Trophoblast cell (in vitro differentiated cells and primary cell): ENCODE data around the gene PLEK2.
"Not testable (repeated sequence)": the region's sequence is repeated elsewhere in the genome, so short reads cannot be mapped to it uniquely, and the experiment has no call there.

Source experiments
- DNase-seq, 2 donors: peaks; one replicate each; pipeline ENCODE4 v3.0.0-alpha.2; 2016
- H2AFZ ChIP-seq: 2 replicates; pipeline ENCODE4 v1.6.1; 2013; ENCODE audit warnings: low read length, moderate library complexity, mild to moderate bottlenecking; ENCODE audit not compliant: insufficient read depth, poor library complexity
- H2AK5ac ChIP-seq: 2 replicates; pipeline ENCODE4 v1.6.1; 2013; ENCODE audit warnings: mild to moderate bottlenecking, low read length
- H2BK120ac ChIP-seq: 2 replicates; pipeline ENCODE4 v1.6.1; 2013; ENCODE audit warnings: low read length, mild to moderate bottlenecking, moderate library complexity; ENCODE audit not compliant: insufficient read depth, poor library complexity
- H2BK12ac ChIP-seq: 2 replicates; pipeline ENCODE4 v1.6.1; 2013; ENCODE audit warnings: mild to moderate bottlenecking, low read length, moderate library complexity
- H2BK5ac ChIP-seq: 2 replicates; pipeline ENCODE4 v1.6.1; 2013; ENCODE audit warnings: low read length, low read depth, moderate library complexity, mild to moderate bottlenecking; ENCODE audit not compliant: poor library complexity
- H3K14ac ChIP-seq: 2 replicates; pipeline ENCODE4 v1.6.1; 2013; ENCODE audit warnings: mild to moderate bottlenecking, low read length
- H3K18ac ChIP-seq: 2 replicates; pipeline ENCODE4 v1.6.1; 2013; ENCODE audit warnings: mild to moderate bottlenecking, low read length
- H3K23ac ChIP-seq: 2 replicates; pipeline ENCODE4 v1.6.1; 2013; ENCODE audit warnings: low read length
- H3K27ac ChIP-seq: 2 replicates; pipeline ENCODE4 v1.5.1; 2013; ENCODE audit warnings: low read depth, mild to moderate bottlenecking, inconsistent platforms, low read length, moderate library complexity
- H3K27me3 ChIP-seq: 2 replicates; pipeline ENCODE4 v1.6.1; 2013; ENCODE audit warnings: inconsistent platforms, mild to moderate bottlenecking, low read length, moderate library complexity; ENCODE audit not compliant: insufficient read depth
- H3K36me3 ChIP-seq, 2 experiments: 1 replicate in 1 of 2; 2 replicates in 1 of 2; pipeline ENCODE4 v1.6.1; 2013; ENCODE audit warnings: low read length in 2 of 2, mild to moderate bottlenecking in 2 of 2, moderate library complexity in 1 of 2; ENCODE audit not compliant: insufficient read depth in 2 of 2, control insufficient read depth in 1 of 2
- H3K4ac ChIP-seq: 2 replicates; pipeline ENCODE4 v1.6.1; 2013; ENCODE audit warnings: low read depth, mild to moderate bottlenecking, low read length, moderate library complexity
- H3K4me1 ChIP-seq, 2 experiments: 1 replicate in 1 of 2; 2 replicates in 1 of 2; pipeline ENCODE4 v1.6.1; 2013; ENCODE audit warnings: low read length in 2 of 2, mild to moderate bottlenecking in 2 of 2, moderate library complexity in 1 of 2; ENCODE audit not compliant: insufficient read depth in 2 of 2, control insufficient read depth in 1 of 2
- H3K4me2 ChIP-seq: 2 replicates; pipeline ENCODE4 v1.6.1; 2013; ENCODE audit warnings: inconsistent platforms, mild to moderate bottlenecking, low read length, moderate library complexity
- H3K4me3 ChIP-seq: 2 replicates; pipeline ENCODE4 v1.5.1; 2013; ENCODE audit warnings: mild to moderate bottlenecking, low read depth, low read length, inconsistent platforms
- H3K79me1 ChIP-seq: one replicate; pipeline ENCODE4 v1.6.1; 2013; ENCODE audit warnings: low read length
- H3K79me2 ChIP-seq: 2 replicates; pipeline ENCODE4 v1.6.1; 2013; ENCODE audit warnings: low read length, mild to moderate bottlenecking; ENCODE audit not compliant: control insufficient read depth, insufficient read depth, poor library complexity
- H3K9ac ChIP-seq: 2 replicates; pipeline ENCODE4 v1.6.1; 2013; ENCODE audit warnings: mild to moderate bottlenecking, low read length
- H3K9me3 ChIP-seq: 2 replicates; pipeline ENCODE4 v1.6.1; 2013; ENCODE audit warnings: low read depth, mild to moderate bottlenecking, control low read depth, inconsistent platforms, low read length; ENCODE audit not compliant: insufficient read depth
- H4K12ac ChIP-seq: 2 replicates; pipeline ENCODE4 v1.6.1; 2013; ENCODE audit warnings: low read depth, mild to moderate bottlenecking, low read length, moderate library complexity
- H4K8ac ChIP-seq: 2 replicates; pipeline ENCODE4 v1.6.1; 2013; ENCODE audit warnings: low read depth, mild to moderate bottlenecking, low read length, moderate library complexity
- H4K91ac ChIP-seq: one replicate; pipeline ENCODE4 v1.6.1; 2013; ENCODE audit warnings: low read depth, mild to moderate bottlenecking, low read length, moderate library complexity
- WGBS: extraction: QIAGEN DNeasy Blood & Tissue Kit; methylation state at CpG from one replicate; pipeline ENCODE4 v1.1.7; 2013; ENCODE audit warnings: missing lambda C conversion rate; ENCODE audit not compliant: insufficient read length, insufficient coverage; ENCODE audit errors: extremely low coverage; 5-methylcytosine and 5-hydroxymethylcytosine counted together

Gene PLEK2

GRCh38 chr14:67409461-67409860, 2.5 kb downstream of the PLEK2 start:
- no peak for DNase-seq
- Histone ChIP-seq H3K14ac (no peak overlapping the region), H3K79me2 (no peaks in the 10 kb centered on the region), H4K8ac (no peak overlapping the region), H2BK12ac (no peak overlapping the region), H3K9ac (no peak overlapping the region), H3K23ac (no peak overlapping the region), H4K91ac (no peak overlapping the region), H3K27ac (no peak overlapping the region), H3K18ac (no peak overlapping the region), H2BK5ac (no peak overlapping the region), H3K4me1 (peaks cover 13 to 26% of the 10 kb centered on the region in 2 experiments), H2BK120ac (no peak overlapping the region), H2AK5ac (no peak overlapping the region), H3K27me3 (no peaks in the 10 kb centered on the region), H3K4me3 (no peak overlapping the region), H3K36me3 (no peaks in the 10 kb centered on the region), H3K4me2 (no peak overlapping the region), H3K79me1 (no peaks in the 10 kb centered on the region), H4K12ac (no peak overlapping the region), H2AFZ (no peak overlapping the region), H3K4ac (no peak overlapping the region), H3K9me3 (no peaks in the 10 kb centered on the region)
- WGBS: no CpG with 5 or more reads among the region's 8 CpGs

GRCh38 chr14:67408122-67408801, 3.7 kb downstream of the PLEK2 start:
- not testable (repeated sequence) for H2BK12ac ChIP-seq, H4K8ac ChIP-seq, H3K4me2 ChIP-seq, H3K9me3 ChIP-seq, H2AK5ac ChIP-seq, H4K12ac ChIP-seq, H3K79me2 ChIP-seq, H3K27ac ChIP-seq, H3K79me1 ChIP-seq, H3K4ac ChIP-seq, H2AFZ ChIP-seq, H3K14ac ChIP-seq, H3K36me3 ChIP-seq, H3K4me3 ChIP-seq, H2BK5ac ChIP-seq, H3K23ac ChIP-seq, H3K9ac ChIP-seq, H3K18ac ChIP-seq, DNase-seq, H2BK120ac ChIP-seq, H4K91ac ChIP-seq, H3K27me3 ChIP-seq
- WGBS: 100% methylated on average over 1 of the region's 7 CpGs
- H3K4me1 ChIP-seq: peaks cover 11 to 18% of the 10 kb centered on the region in 2 experiments

DNA sequence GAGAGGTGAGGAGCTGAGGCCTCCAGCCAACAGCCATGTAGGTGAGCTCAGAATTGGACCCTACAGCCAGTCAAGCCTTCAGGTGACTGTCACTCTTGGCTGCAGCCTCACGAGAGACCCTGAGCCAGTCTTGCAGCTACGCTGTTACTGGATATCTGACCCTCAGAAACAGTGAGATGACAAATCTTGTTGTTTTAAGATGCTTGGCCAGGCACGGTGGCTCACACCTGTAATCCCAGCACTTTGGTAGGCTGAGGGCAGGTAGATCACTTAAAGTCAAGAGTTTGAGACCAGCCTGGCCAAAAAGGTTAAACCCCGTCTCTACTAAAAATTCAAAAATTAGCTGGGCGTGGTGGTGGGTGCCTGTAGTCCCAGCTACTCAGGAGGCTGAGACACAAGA, 6.2 kb downstream of the PLEK2 start:
- no peaks in the 10 kb centered on the region for H3K9me3 ChIP-seq

DNA sequence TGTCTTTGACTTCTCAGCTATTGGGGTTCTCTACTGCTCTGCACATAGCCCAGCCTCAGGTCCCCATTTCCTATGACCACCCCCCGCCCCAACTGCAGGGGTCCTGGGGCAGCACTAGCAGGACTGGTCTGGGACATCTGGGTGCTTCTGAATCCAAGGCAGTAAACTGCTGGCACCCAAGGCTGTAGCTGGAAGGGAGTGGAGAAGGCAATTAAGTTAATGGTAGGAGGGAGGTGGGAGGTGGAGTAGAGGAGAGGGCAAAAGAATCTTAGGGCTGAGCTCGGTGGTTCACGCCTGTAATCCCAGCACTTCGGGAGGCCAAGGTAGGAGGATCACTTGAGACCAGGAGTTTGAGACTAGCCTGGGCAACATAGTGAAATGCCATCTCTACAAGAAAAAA, 11.5 kb downstream of the PLEK2 start:
- Histone ChIP-seq H3K18ac (no peak overlapping the region), H3K27ac (no peak overlapping the region), H3K27me3 (no peaks in the 10 kb centered on the region), H4K8ac (no peak overlapping the region), H3K79me2 (no peaks in the 10 kb centered on the region), H3K9me3 (peaks cover 3% of the 10 kb centered on the region), H2BK12ac (no peak overlapping the region), H2BK5ac (no peak overlapping the region), H3K4me3 (no peak overlapping the region), H3K23ac (no peak overlapping the region), H3K9ac (no peak overlapping the region), H3K79me1 (no peaks in the 10 kb centered on the region), H3K4ac (no peak overlapping the region), H2BK120ac (no peak overlapping the region), H3K14ac (no peak overlapping the region), H4K12ac (no peak overlapping the region), H3K36me3 (no peaks in the 10 kb centered on the region), H2AK5ac (no peak overlapping the region), H3K4me2 (no peak overlapping the region), H3K4me1 (peaks cover 4 to 7% of the 10 kb centered on the region in 2 experiments), H2AFZ (no peak overlapping the region), H4K91ac (no peak overlapping the region)
- DNase-seq: no peak
- no CpG with 5 or more reads among the region's 4 CpGs for WGBS

More for the DNA sequence above, 6.2 kb downstream of the PLEK2 start:
- H2AK5ac ChIP-seq: no peak overlapping the region
- no peak overlapping the region for H4K12ac ChIP-seq
- H3K27ac ChIP-seq: no peak overlapping the region
- H3K36me3 ChIP-seq: no peaks in the 10 kb centered on the region
- no peak for DNase-seq
- no peak overlapping the region for H3K4me2 ChIP-seq
- H3K23ac ChIP-seq: no peak overlapping the region
- no peak overlapping the region for H2BK120ac ChIP-seq
- H3K14ac ChIP-seq: no peak overlapping the region
- no peak overlapping the region for H2BK5ac ChIP-seq
- H4K91ac ChIP-seq: no peak overlapping the region
- H4K8ac ChIP-seq: no peak overlapping the region
- no peak overlapping the region for H3K18ac ChIP-seq
- H3K79me2 ChIP-seq: no peaks in the 10 kb centered on the region
- WGBS: no CpG with 5 or more reads among the region's 5 CpGs
- no peak overlapping the region for H3K4me3 ChIP-seq
- no peak overlapping the region for H3K9ac ChIP-seq
- no peaks in the 10 kb centered on the region for H3K27me3 ChIP-seq
- no peak overlapping the region for H2AFZ ChIP-seq
- H3K79me1 ChIP-seq: no peaks in the 10 kb centered on the region
- no peak overlapping the region for H3K4ac ChIP-seq
- peaks cover 0 to 6% of the 10 kb centered on the region in 2 experiments for H3K4me1 ChIP-seq
- H2BK12ac ChIP-seq: no peak overlapping the region
